Common myeloid progenitor, CD34-positive (primary cell): ENCODE results near the gene PKN3.
"Not testable (repeated sequence)": the region's sequence is repeated elsewhere in the genome, so short reads cannot be mapped to it uniquely, and the experiment has no call there.

Experiments
- CTCF ChIA-PET: fragments of 350-600 bp; sonication (Branson Sonifier 250); formaldehyde crosslinking; loops from one replicate; lab custom pipeline; 2021; ENCODE audit warnings: antibody characterized with exemption; lab: Charles Lee
- POLR2A ChIA-PET: fragments of 350-600 bp; sonication (Branson Sonifier 250); formaldehyde crosslinking; loops from one replicate; lab custom pipeline; 2021; ENCODE audit warnings: antibody characterized with exemption; lab: Charles Lee
- DNase-seq, 3 donors: peaks; one replicate each; pipeline versions ENCODE4 v3.0.0 to v3.0.0-alpha.2; 2013
- H3K27ac ChIP-seq, 2 experiments: 1 replicate in 1 of 2; 2 replicates in 1 of 2; pipeline ENCODE4 v1.7.0; 2013; ENCODE audit warnings: inconsistent platforms in 2 of 2, low read length in 2 of 2, mild to moderate bottlenecking in 2 of 2, low read depth in 1 of 2, moderate library complexity in 1 of 2; ENCODE audit not compliant: severe bottlenecking in 2 of 2, insufficient read depth in 1 of 2, poor library complexity in 1 of 2
- H3K27me3 ChIP-seq, 5 experiments: replicated peaks in 2 of 5; 1 replicate in 3 of 5; 2 replicates in 2 of 5; pipeline versions ENCODE4 v1.6.1 to v1.7.0; 2013; ENCODE audit warnings: low read length in 4 of 5, mild to moderate bottlenecking in 2 of 5, moderate library complexity in 2 of 5, inconsistent platforms in 1 of 5; ENCODE audit not compliant: insufficient read depth in 5 of 5, control insufficient read depth in 4 of 5
- H3K36me3 ChIP-seq, 4 experiments: 1 replicate in 2 of 4; 2 replicates in 2 of 4; pipeline versions ENCODE4 v1.6.1 to v1.7.0; 2013; ENCODE audit warnings: low read length in 3 of 4, control low read depth in 1 of 4, mild to moderate bottlenecking in 1 of 4; ENCODE audit not compliant: control insufficient read depth in 4 of 4, insufficient read depth in 4 of 4
- H3K4me1 ChIP-seq, 4 experiments: 1 replicate in 3 of 4; 2 replicates in 1 of 4; pipeline versions ENCODE4 v1.6.1 to v1.7.1; 2013; ENCODE audit warnings: low read length in 3 of 4, mild to moderate bottlenecking in 3 of 4, control low read depth in 1 of 4, inconsistent platforms in 1 of 4, moderate library complexity in 1 of 4; ENCODE audit not compliant: control insufficient read depth in 4 of 4, insufficient read depth in 4 of 4; ENCODE audit errors: control extremely low read depth in 1 of 4
- H3K4me3 ChIP-seq, 7 experiments: 1 replicate in 4 of 7; 2 replicates in 3 of 7; pipeline versions ENCODE4 v1.5.1 to v1.7.0; 2013; ENCODE audit warnings: mild to moderate bottlenecking in 7 of 7, low read length in 6 of 7, moderate library complexity in 6 of 7, inconsistent platforms in 2 of 7, low read depth in 2 of 7, control low read depth in 1 of 7; ENCODE audit not compliant: insufficient read depth in 4 of 7, control insufficient read depth in 1 of 7; ENCODE audit errors: extremely low read depth in 1 of 7
- H3K9me3 ChIP-seq, 5 experiments: 1 replicate in 4 of 5; 2 replicates in 1 of 5; pipeline versions ENCODE4 v1.6.1 to v1.7.1; 2013; ENCODE audit warnings: low read length in 4 of 5, mild to moderate bottlenecking in 2 of 5, inconsistent platforms in 1 of 5, low read depth in 1 of 5, moderate library complexity in 1 of 5; ENCODE audit not compliant: control insufficient read depth in 4 of 5, insufficient read depth in 2 of 5; ENCODE audit errors: control extremely low read depth in 1 of 5
- WGBS: methylation state at CpG from one replicate; pipeline ENCODE4 v1.1.5; 2013; ENCODE audit not compliant: insufficient coverage; 5-methylcytosine and 5-hydroxymethylcytosine counted together

PKN3 gene

GRCh38 chr9:128666481-128666941, 35.8 kb upstream of the PKN3 start:
- CTCF ChIA-PET, H3K27me3 ChIP-seq, H3K4me3 ChIP-seq, DNase-seq, H3K4me1 ChIP-seq, H3K36me3 ChIP-seq, H3K27ac ChIP-seq, POLR2A ChIA-PET, H3K9me3 ChIP-seq: not testable (repeated sequence)
- 98% methylated on average over 6 of the region's 8 CpGs for WGBS

DNA sequence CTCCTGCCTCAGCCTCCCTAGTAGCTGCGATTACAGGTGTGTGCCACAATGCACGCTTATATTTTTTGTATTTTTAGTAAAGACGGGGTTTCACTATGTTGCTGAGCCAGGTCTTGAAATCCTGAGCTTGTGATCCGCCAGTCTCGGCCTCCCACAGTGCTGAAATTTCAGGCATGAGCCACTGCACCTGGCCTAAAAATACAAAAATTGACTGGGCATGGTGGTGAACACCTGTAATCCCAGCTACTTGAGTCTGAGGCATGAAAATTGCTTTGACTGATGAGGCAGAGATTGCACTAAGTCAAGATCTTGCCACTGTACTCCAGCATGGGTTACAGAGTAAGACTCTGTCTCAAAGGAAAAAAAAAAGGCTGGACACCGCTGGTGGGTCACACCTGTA, 32.5 kb upstream of the PKN3 start:
- Histone ChIP-seq H3K27ac (no peak overlapping the region), H3K4me1 (no peaks in the 10 kb centered on the region), H3K9me3 (no peaks in the 10 kb centered on the region), H3K27me3 (no peaks in the 10 kb centered on the region), H3K36me3 (peaks cover 0 to 2% (median 0%) of the 10 kb centered on the region in 4 experiments), H3K4me3 (no peak overlapping the region)
- ChIA-PET CTCF (interaction anchor here (0.7 to 1.4 kb wide), 3 partner anchors 11 to 455 kb away, joined by 3 to 4 read pairs (median 3); no protein-coding TSS in a partner anchor), POLR2A (no interaction called here)
- DNase-seq, result no peak
- 100% methylated on average over 5 of the region's 6 CpGs for WGBS

DNA sequence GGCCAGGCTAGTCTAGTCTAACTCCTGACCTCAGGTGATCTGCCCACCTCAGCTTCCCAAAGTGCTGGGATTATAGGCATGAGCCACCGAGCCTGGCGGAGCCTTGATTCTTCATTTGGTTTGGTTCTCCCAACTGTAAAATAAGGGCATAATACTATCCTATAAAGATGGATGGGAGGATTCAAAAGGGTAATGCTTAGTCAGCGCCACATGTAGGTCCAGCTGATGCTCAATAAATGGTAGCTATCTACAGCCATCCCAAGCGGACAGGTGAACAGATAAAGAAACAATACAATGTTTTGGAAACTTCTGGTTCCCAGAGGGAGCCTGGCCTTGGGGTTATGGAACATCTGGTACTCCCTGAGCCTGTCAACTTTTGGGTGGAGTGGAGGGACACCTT, 26.9 kb upstream of the PKN3 start:
- H3K9me3 ChIP-seq, result no peaks in the 10 kb centered on the region
- no peak overlapping the region for H3K4me3 ChIP-seq
- H3K27ac ChIP-seq, result no peak overlapping the region
- POLR2A ChIA-PET, result no interaction called here
- H3K4me1 ChIP-seq, result no peaks in the 10 kb centered on the region
- CTCF ChIA-PET, result no interaction called here
- H3K36me3 ChIP-seq, result peaks cover 0 to 5% (median 3%) of the 10 kb centered on the region in 4 experiments
- 100% methylated on average over 3 of the region's 4 CpGs for WGBS
- DNase-seq, result no peak
- H3K27me3 ChIP-seq, result no peaks in the 10 kb centered on the region

- ChIA-PET POLR2A (interaction anchor here (0.6 kb wide), 1 partner anchor 19 kb away, joined by 3 read pairs; no protein-coding TSS in a partner anchor), CTCF (no interaction called here)
- Histone ChIP-seq H3K27ac (no peak overlapping the region), H3K9me3 (no peaks in the 10 kb centered on the region), H3K27me3 (no peaks in the 10 kb centered on the region), H3K36me3 (peaks cover 0 to 5% (median 3%) of the 10 kb centered on the region in 4 experiments), H3K4me3 (no peak overlapping the region), H3K4me1 (peaks cover 0 to 1% (median 0%) of the 10 kb centered on the region in 4 experiments)
- 100% methylated on average over 1 of the region's 10 CpGs for WGBS
- no peak for DNase-seq
Measured at GRCh38 chr9:128677794-128678193, 24.5 kb upstream of the PKN3 start.

- H3K36me3 ChIP-seq, result no peaks in the 10 kb centered on the region
- peak overlapping the region; percentile 72 to 90 for H3K27ac ChIP-seq
- H3K4me3 ChIP-seq, result peak overlapping the region; percentile 50 to 94 (median 89)
- ChIA-PET POLR2A (no interaction called here), CTCF (interaction anchor here (0.6 to 1.5 kb wide), 4 partner anchors 10 to 49 kb away, joined by 3 read pairs; no protein-coding TSS in a partner anchor)
- H3K9me3 ChIP-seq, result no peaks in the 10 kb centered on the region
- no peaks in the 10 kb centered on the region for H3K27me3 ChIP-seq
- peaks cover 15 to 50% (median 47%) of the 10 kb centered on the region in 4 experiments for H3K4me1 ChIP-seq
- DNase-seq, result peak; percentile 46 to 81 (median 74)
- WGBS, result 0% methylated on average over 11 of the region's 21 CpGs
Measured at GRCh38 chr9:128683340-128684064, 18.8 kb upstream of the PKN3 start.

DNA sequence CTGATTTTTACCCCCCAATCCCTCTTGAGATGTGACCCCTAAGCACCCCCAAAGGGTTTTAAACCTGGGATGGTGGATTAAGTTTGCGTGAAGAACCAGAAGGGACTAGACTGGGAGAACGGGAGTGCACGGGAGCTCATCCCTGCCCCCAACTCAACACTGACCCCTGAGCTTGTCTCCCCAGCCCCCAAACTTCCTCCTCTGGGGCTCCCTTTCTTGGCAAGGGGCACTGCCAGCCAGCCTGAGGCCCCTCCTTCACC, 18.3 kb upstream of the PKN3 start:
- peak overlapping the region; percentile 72 to 90 for H3K27ac ChIP-seq
- H3K4me1 ChIP-seq, result peaks cover 15 to 52% (median 48%) of the 10 kb centered on the region in 4 experiments
- no peaks in the 10 kb centered on the region for H3K27me3 ChIP-seq
- no peaks in the 10 kb centered on the region for H3K9me3 ChIP-seq
- DNase-seq, result no peak
- WGBS, result 0% methylated on average over 1 of the region's 3 CpGs
- ChIA-PET POLR2A (no interaction called here), CTCF (interaction anchor here (1.5 kb wide), 2 partner anchors 11 to 27 kb away, joined by 3 read pairs; no protein-coding TSS in a partner anchor)
- peak overlapping the region; percentile 50 to 94 (median 89) for H3K4me3 ChIP-seq
- H3K36me3 ChIP-seq, result no peaks in the 10 kb centered on the region
